H9 (cell line): ENCODE data around the gene CHRM5. TPM values are rescaled to one million over a fixed set of nuclear protein-coding genes. Genes with fewer than 3 reads are reported as not detected.

Experiments used
- DNase-seq: peaks from one replicate; pipeline ENCODE4 v3.0.0-alpha.2; 2017
- H2AFZ ChIP-seq: one replicate; pipeline ENCODE4 v1.6.1; 2013; ENCODE audit warnings: mild to moderate bottlenecking, low read length, control low read depth, moderate library complexity
- H2AK5ac ChIP-seq: 2 replicates; pipeline ENCODE4 v1.6.1; 2013; ENCODE audit warnings: low read length, control low read depth, mixed read lengths; ENCODE audit not compliant: insufficient read length
- H2BK120ac ChIP-seq: one replicate; pipeline ENCODE4 v1.6.1; 2013; ENCODE audit warnings: low read depth, mild to moderate bottlenecking, low read length, control low read depth, inconsistent platforms; ENCODE audit not compliant: poor library complexity, severe bottlenecking
- H2BK12ac ChIP-seq: 2 replicates; pipeline ENCODE4 v1.6.1; 2013; ENCODE audit warnings: low read length, control low read depth, mixed read lengths, low read depth; ENCODE audit not compliant: insufficient read length
- H2BK15ac ChIP-seq: 2 replicates; pipeline ENCODE4 v1.6.1; 2013; ENCODE audit warnings: low read depth, low read length, control low read depth
- H2BK20ac ChIP-seq: one replicate; pipeline ENCODE4 v1.6.1; 2013; ENCODE audit warnings: low read depth, mild to moderate bottlenecking, low read length, control low read depth, inconsistent platforms; ENCODE audit not compliant: poor library complexity, severe bottlenecking
- H2BK5ac ChIP-seq: 2 replicates; pipeline ENCODE4 v1.6.1; 2013; ENCODE audit warnings: low read length, control low read depth, mixed read lengths; ENCODE audit not compliant: insufficient read length
- H3K14ac ChIP-seq: 2 replicates; pipeline ENCODE4 v1.6.1; 2013; ENCODE audit warnings: low read length, control low read depth; ENCODE audit not compliant: insufficient read depth
- H3K18ac ChIP-seq: 2 replicates; pipeline ENCODE4 v1.6.1; 2013; ENCODE audit warnings: low read depth, mild to moderate bottlenecking, mixed read lengths, low read length, control low read depth; ENCODE audit not compliant: insufficient read length
- H3K23ac ChIP-seq: 2 replicates; pipeline ENCODE4 v1.6.1; 2013; ENCODE audit warnings: low read length, control low read depth, mixed read lengths, low read depth; ENCODE audit not compliant: insufficient read length
- H3K23me2 ChIP-seq: 2 replicates; pipeline ENCODE4 v1.6.1; 2013; ENCODE audit warnings: low read depth, mild to moderate bottlenecking, mixed read lengths, low read length, control low read depth; ENCODE audit not compliant: insufficient read length, poor library complexity, severe bottlenecking
- H3K27ac ChIP-seq: 2 replicates; pipeline ENCODE4 v1.5.1; 2013; ENCODE audit warnings: low read length, control low read depth, mixed read lengths, low read depth; ENCODE audit not compliant: insufficient read length
- H3K27me3 ChIP-seq: 2 replicates; pipeline ENCODE4 v1.6.1; 2013; ENCODE audit warnings: low read length, control low read depth, inconsistent platforms; ENCODE audit not compliant: insufficient read depth
- H3K4ac ChIP-seq: 2 replicates; pipeline ENCODE4 v1.6.1; 2013; ENCODE audit warnings: low read depth, mild to moderate bottlenecking, control low read depth, inconsistent platforms, low read length, moderate library complexity
- H3K4me1 ChIP-seq: 2 replicates; pipeline ENCODE4 v1.6.1; 2013; ENCODE audit warnings: low read length, control low read depth, inconsistent platforms; ENCODE audit not compliant: insufficient read depth
- H3K4me2 ChIP-seq: 2 replicates; pipeline ENCODE4 v1.6.1; 2013; ENCODE audit warnings: low read length, control low read depth, mixed read lengths; ENCODE audit not compliant: insufficient read length, insufficient read depth
- H3K56ac ChIP-seq: 2 replicates; pipeline ENCODE4 v1.6.1; 2013; ENCODE audit warnings: low read depth, mild to moderate bottlenecking, mixed read lengths, low read length, control low read depth; ENCODE audit not compliant: insufficient read length
- H3K79me1 ChIP-seq: 2 replicates; pipeline ENCODE4 v1.6.1; 2013; ENCODE audit warnings: low read depth, mild to moderate bottlenecking, moderate library complexity, low read length, control low read depth, inconsistent platforms; ENCODE audit not compliant: insufficient read depth, poor library complexity, severe bottlenecking
- H3K79me2 ChIP-seq: 2 replicates; pipeline ENCODE4 v1.6.1; 2013; ENCODE audit warnings: low read length, control low read depth, inconsistent platforms; ENCODE audit not compliant: insufficient read depth
- H3K9ac ChIP-seq: 2 replicates; pipeline ENCODE4 v1.6.1; 2013; ENCODE audit warnings: low read length, control low read depth, mixed read lengths; ENCODE audit not compliant: insufficient read length; ENCODE audit errors: extremely low read depth
- H3K9me3 ChIP-seq: one replicate; pipeline ENCODE4 v1.6.1; 2013; ENCODE audit warnings: low read depth, low read length, inconsistent platforms; ENCODE audit not compliant: control insufficient read depth
- H3T11ph ChIP-seq: one replicate; pipeline ENCODE4 v1.6.1; 2013; ENCODE audit warnings: mild to moderate bottlenecking, low read length, control low read depth, inconsistent platforms
- H4K20me1 ChIP-seq: one replicate; pipeline ENCODE4 v1.6.1; 2013; ENCODE audit not compliant: control insufficient read depth, insufficient read length, insufficient read depth
- H4K5ac ChIP-seq: 2 replicates; pipeline ENCODE4 v1.6.1; 2013; ENCODE audit warnings: low read depth, mild to moderate bottlenecking, mixed read lengths, low read length, control low read depth; ENCODE audit not compliant: insufficient read length
- H4K8ac ChIP-seq: replicated peaks from 2 replicates; pipeline ENCODE4 v1.6.1; 2013; ENCODE audit warnings: low read length, control low read depth, mixed read lengths, low read depth; ENCODE audit not compliant: insufficient read length
- H4K91ac ChIP-seq: 2 replicates; pipeline ENCODE4 v1.6.1; 2013; ENCODE audit warnings: low read depth, mild to moderate bottlenecking, moderate library complexity, mixed read lengths, low read length, control low read depth; ENCODE audit not compliant: insufficient read length
- H3K27ac Mint-ChIP-seq, 3 experiments: 2 replicates in 2 of 3; 3 replicates in 1 of 3; pipeline ENCODE4 v1.8.0; 2020 to 2021; ENCODE audit warnings: mixed read lengths in 3 of 3, mild to moderate bottlenecking in 1 of 3, moderate library complexity in 1 of 3
- H3K27me3 Mint-ChIP-seq: 2 replicates; pipeline ENCODE4 v1.8.0; 2021; ENCODE audit warnings: low read depth, mild to moderate bottlenecking, moderate library complexity, mixed read lengths
- H3K36me3 Mint-ChIP-seq, 3 experiments: 2 replicates in 2 of 3; 3 replicates in 1 of 3; pipeline ENCODE4 v1.8.0; 2020 to 2021; ENCODE audit warnings: low read depth in 3 of 3, mixed read lengths in 3 of 3; ENCODE audit not compliant: insufficient read depth in 1 of 3
- H3K4me1 Mint-ChIP-seq, 2 experiments: 2 replicates each; pipeline ENCODE4 v1.8.0; 2020; ENCODE audit warnings: mixed read lengths in 2 of 2
- H3K4me3 Mint-ChIP-seq, 2 experiments: 2 replicates in 1 of 2; 3 replicates in 1 of 2; pipeline ENCODE4 v1.8.0; 2020 to 2021; ENCODE audit warnings: mild to moderate bottlenecking in 2 of 2, mixed read lengths in 2 of 2, moderate library complexity in 1 of 2
- H3K9me3 Mint-ChIP-seq, 2 experiments: 2 replicates in 1 of 2; 3 replicates in 1 of 2; pipeline ENCODE4 v1.8.0; 2020; ENCODE audit warnings: mild to moderate bottlenecking in 2 of 2, mixed read lengths in 2 of 2, moderate library complexity in 1 of 2
- whole genome bisulfite sequencing: extraction: QIAGEN DNeasy Blood & Tissue Kit; methylation state at CpG from one replicate; pipeline ENCODE4 v1.1.7; 2013; ENCODE audit warnings: missing lambda C conversion rate, low lambda C conversion rate, mixed read lengths; ENCODE audit not compliant: insufficient read length; ENCODE audit errors: extremely low coverage; 5-methylcytosine and 5-hydroxymethylcytosine counted together
- total RNA-seq: library from RNA; stranded (reverse); gene quantifications from 2 replicates; pipeline ENCODE4 v1.2.1, GENCODE V29; 2021
- TF ChIP-seq, protein P1 (sequence below): fragments of 200-600 bp; sonication (generic); conservative IDR thresholded peaks from 3 replicates; pipeline ENCODE4 v1.8.0; 2021; ENCODE audit warnings: antibody characterized with exemption, mild to moderate bottlenecking

The CHRM5 gene
- total RNA-seq, 1 experiment from 2014 or later, result not detected

DNA sequence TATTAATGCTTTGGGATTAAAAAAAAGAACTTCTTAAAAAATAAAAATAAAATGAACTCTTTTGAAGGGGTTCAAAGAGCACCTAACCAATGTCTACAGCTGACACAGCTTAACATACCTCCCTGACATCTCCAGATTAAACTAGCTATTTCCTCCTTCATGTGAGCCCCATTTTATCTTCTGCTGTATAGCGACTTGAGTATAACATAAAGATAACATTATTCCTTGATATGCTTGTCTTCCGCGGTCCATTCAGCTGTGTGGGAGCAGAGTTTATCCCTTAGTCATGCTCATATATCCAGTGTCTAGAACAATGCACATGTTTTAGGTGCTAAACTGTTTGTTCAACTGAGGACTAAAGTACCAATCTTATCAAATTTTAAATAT, 7.8 kb upstream of the CHRM5 start:
- H2BK120ac ChIP-seq, result no peak overlapping the region
- no peaks in the 10 kb centered on the region for H3K79me2 ChIP-seq
- WGBS, result no CpG with 5 or more reads among the region's 3 CpGs
- no peaks in the 10 kb centered on the region for H3K4me1 Mint-ChIP-seq
- H3K4ac ChIP-seq, result no peak overlapping the region
- H4K20me1 ChIP-seq, result no peaks in the 10 kb centered on the region
- no peak overlapping the region for H3K9ac ChIP-seq
- H3K56ac ChIP-seq, result no peak overlapping the region
- H3K23ac ChIP-seq, result no peak overlapping the region
- no peak for DNase-seq
- H2BK12ac ChIP-seq, result no peak overlapping the region
- no peaks in the 10 kb centered on the region for H3K27me3 ChIP-seq
- H3K4me2 ChIP-seq, result no peak overlapping the region
- no peak overlapping the region for H3K14ac ChIP-seq
- no peak overlapping the region for H3K27ac ChIP-seq
- H2BK15ac ChIP-seq, result no peak overlapping the region; the same call in 1 of the 2 replicates
- no peak overlapping the region for H2AFZ ChIP-seq
- TF ChIP-seq, protein P1, sequence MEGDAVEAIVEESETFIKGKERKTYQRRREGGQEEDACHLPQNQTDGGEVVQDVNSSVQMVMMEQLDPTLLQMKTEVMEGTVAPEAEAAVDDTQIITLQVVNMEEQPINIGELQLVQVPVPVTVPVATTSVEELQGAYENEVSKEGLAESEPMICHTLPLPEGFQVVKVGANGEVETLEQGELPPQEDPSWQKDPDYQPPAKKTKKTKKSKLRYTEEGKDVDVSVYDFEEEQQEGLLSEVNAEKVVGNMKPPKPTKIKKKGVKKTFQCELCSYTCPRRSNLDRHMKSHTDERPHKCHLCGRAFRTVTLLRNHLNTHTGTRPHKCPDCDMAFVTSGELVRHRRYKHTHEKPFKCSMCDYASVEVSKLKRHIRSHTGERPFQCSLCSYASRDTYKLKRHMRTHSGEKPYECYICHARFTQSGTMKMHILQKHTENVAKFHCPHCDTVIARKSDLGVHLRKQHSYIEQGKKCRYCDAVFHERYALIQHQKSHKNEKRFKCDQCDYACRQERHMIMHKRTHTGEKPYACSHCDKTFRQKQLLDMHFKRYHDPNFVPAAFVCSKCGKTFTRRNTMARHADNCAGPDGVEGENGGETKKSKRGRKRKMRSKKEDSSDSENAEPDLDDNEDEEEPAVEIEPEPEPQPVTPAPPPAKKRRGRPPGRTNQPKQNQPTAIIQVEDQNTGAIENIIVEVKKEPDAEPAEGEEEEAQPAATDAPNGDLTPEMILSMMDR, result no peak
- H2BK5ac ChIP-seq, result no peak overlapping the region
- no peaks in the 10 kb centered on the region for H3K27me3 Mint-ChIP-seq
- no peaks in the 10 kb centered on the region for H3K4me1 ChIP-seq
- no peaks in the 10 kb centered on the region for H3K36me3 Mint-ChIP-seq
- no peaks in the 10 kb centered on the region for H3K9me3 ChIP-seq
- no peak overlapping the region for H3K27ac Mint-ChIP-seq
- H4K8ac ChIP-seq, result no peak overlapping the region
- no peak overlapping the region for H4K5ac ChIP-seq
- H3K23me2 ChIP-seq, result no peaks in the 10 kb centered on the region
- no peak overlapping the region for H3K18ac ChIP-seq
- H3K9me3 Mint-ChIP-seq, result no peaks in the 10 kb centered on the region
- no peak overlapping the region for H3K4me3 Mint-ChIP-seq
- H2BK20ac ChIP-seq, result no peak overlapping the region
- H3K79me1 ChIP-seq, result no peaks in the 10 kb centered on the region
- H4K91ac ChIP-seq, result no peak overlapping the region
- no peak overlapping the region for H2AK5ac ChIP-seq
- no peak overlapping the region for H3T11ph ChIP-seq
